Osteoblast (primary cell): ENCODE results near the gene HTR4. TPM values are rescaled to one million over a fixed set of nuclear protein-coding genes. Genes with fewer than 3 reads are reported as not detected.

Experiments used
- DNase-seq: peaks from one replicate; pipeline ENCODE4 v3.0.0; 2011; ENCODE audit warnings: low spot score, mixed read lengths; ENCODE audit not compliant: insufficient read length; ENCODE audit errors: missing footprints
- H2AFZ ChIP-seq: 2 replicates; pipeline ENCODE4 v1.6.0; 2011; ENCODE audit warnings: mild to moderate bottlenecking, low read length
- H3K27ac ChIP-seq: 2 replicates; pipeline ENCODE4 v1.5.1; 2011; ENCODE audit warnings: mild to moderate bottlenecking, low read depth, low read length, moderate library complexity
- H3K27me3 ChIP-seq: 2 replicates; pipeline ENCODE4 v1.6.0; 2012; ENCODE audit warnings: mild to moderate bottlenecking, control low read depth, inconsistent platforms, low read length, moderate library complexity; ENCODE audit not compliant: insufficient read depth
- H3K36me3 ChIP-seq: 2 replicates; pipeline ENCODE4 v1.5.1; 2011; ENCODE audit warnings: mild to moderate bottlenecking, low read length, control low read depth, moderate library complexity; ENCODE audit not compliant: insufficient read depth
- H3K4me1 ChIP-seq: 2 replicates; pipeline ENCODE4 v1.5.1; 2011; ENCODE audit warnings: mild to moderate bottlenecking, low read length, control low read depth, moderate library complexity; ENCODE audit not compliant: insufficient read depth
- H3K4me2 ChIP-seq: 2 replicates; pipeline ENCODE4 v1.6.0; 2011; ENCODE audit warnings: mild to moderate bottlenecking, low read length; ENCODE audit not compliant: insufficient read depth
- H3K4me3 ChIP-seq: fragments of 200-600 bp; sonication (generic); 3 replicates; pipeline ENCODE4 v1.5.1; 2012; ENCODE audit warnings: mild to moderate bottlenecking, low read length, inconsistent platforms; ENCODE audit not compliant: insufficient read depth
- H3K79me2 ChIP-seq: 2 replicates; pipeline ENCODE4 v1.6.0; 2012; ENCODE audit warnings: mild to moderate bottlenecking, low read length, control low read depth, inconsistent platforms; ENCODE audit not compliant: insufficient read depth
- H3K9me3 ChIP-seq: 2 replicates; pipeline ENCODE4 v1.5.1; 2011; ENCODE audit warnings: low read depth, low read length, control low read depth
- H4K20me1 ChIP-seq: 2 replicates; pipeline ENCODE4 v1.6.0; 2012; ENCODE audit warnings: mild to moderate bottlenecking, low read length, control low read depth; ENCODE audit not compliant: insufficient read depth
- CTCF ChIP-seq: IDR thresholded peaks from 2 replicates; pipeline ENCODE4 v1.5.1; 2011; ENCODE audit warnings: mild to moderate bottlenecking, low read depth, low read length, moderate library complexity; ENCODE audit errors: extremely low read depth
- total RNA-seq: library from RNA; depleted of rRNA; stranded (reverse); fragments of >200 nt; gene quantifications from 2 replicates; pipeline ENCODE4 v1.2.3, GENCODE V29; 2012

The HTR4 gene
- total RNA-seq, 1 donor = not detected

- H4K20me1 ChIP-seq = no peaks in the 10 kb centered on the region
- no peak overlapping the region for H2AFZ ChIP-seq
- TF ChIP-seq CTCF = no peak
- H3K79me2 ChIP-seq = no peaks in the 10 kb centered on the region
- H3K4me1 ChIP-seq = no peaks in the 10 kb centered on the region
- no peak overlapping the region for H3K27ac ChIP-seq
- H3K4me3 ChIP-seq = no peak overlapping the region
- no peak overlapping the region for H3K4me2 ChIP-seq
- H3K27me3 ChIP-seq = no peaks in the 10 kb centered on the region
- H3K9me3 ChIP-seq = no peaks in the 10 kb centered on the region
- no peaks in the 10 kb centered on the region for H3K36me3 ChIP-seq
- DNase-seq = no peak
Observed at GRCh38 chr5:148499452-148499851, 154.9 kb downstream of the HTR4 start.

- TF ChIP-seq CTCF = no peak
- Histone ChIP-seq H3K27me3 (no peaks in the 10 kb centered on the region), H3K36me3 (no peaks in the 10 kb centered on the region), H3K27ac (no peak overlapping the region), H3K9me3 (no peaks in the 10 kb centered on the region), H4K20me1 (no peaks in the 10 kb centered on the region), H3K79me2 (no peaks in the 10 kb centered on the region), H2AFZ (no peak overlapping the region), H3K4me3 (no peak overlapping the region), H3K4me2 (no peak overlapping the region), H3K4me1 (no peaks in the 10 kb centered on the region)
- no peak for DNase-seq
Observed at GRCh38 chr5:148497757-148498156, 156.6 kb downstream of the HTR4 start.

GRCh38 chr5:148492351-148492750 lies 162.0 kb downstream of the HTR4 start:
- Histone ChIP-seq H3K27me3 (peaks cover 9% of the 10 kb centered on the region), H3K4me3 (no peak overlapping the region), H4K20me1 (no peaks in the 10 kb centered on the region), H3K4me2 (no peak overlapping the region), H3K4me1 (no peaks in the 10 kb centered on the region), H3K36me3 (no peaks in the 10 kb centered on the region), H3K27ac (no peak overlapping the region), H2AFZ (no peak overlapping the region), H3K79me2 (no peaks in the 10 kb centered on the region), H3K9me3 (no peaks in the 10 kb centered on the region)
- TF ChIP-seq CTCF = no peak
- DNase-seq = no peak

GRCh38 chr5:148491793-148492184 lies 162.5 kb downstream of the HTR4 start:
- H4K20me1 ChIP-seq = no peaks in the 10 kb centered on the region
- no peak for DNase-seq
- TF ChIP-seq CTCF = no peak
- H3K4me1 ChIP-seq = no peaks in the 10 kb centered on the region
- no peaks in the 10 kb centered on the region for H3K79me2 ChIP-seq
- H3K4me2 ChIP-seq = no peak overlapping the region
- no peaks in the 10 kb centered on the region for H3K9me3 ChIP-seq
- H3K27ac ChIP-seq = no peak overlapping the region
- H3K4me3 ChIP-seq = no peak overlapping the region
- H3K27me3 ChIP-seq = peaks cover 12% of the 10 kb centered on the region
- H3K36me3 ChIP-seq = no peaks in the 10 kb centered on the region
- H2AFZ ChIP-seq = no peak overlapping the region
